Spinal cord (tissue), 10 donors: ENCODE measurements around the gene RIMBP3C. TPM values are rescaled to one million over a fixed set of nuclear protein-coding genes. Genes with fewer than 3 reads are reported as not detected.
"Not testable (repeated sequence)": the region's sequence is repeated elsewhere in the genome, so short reads cannot be mapped to it uniquely, and the experiment has no call there.

Experiments used
- DNase-seq, 6 donors: peaks; one replicate each; pipeline versions ENCODE4 v3.0.0 to v3.0.0-alpha.2; 2013 to 2015; ENCODE audit warnings: low spot score in 6 of 6, low read depth in 4 of 6
- H3K27ac ChIP-seq: one replicate; pipeline ENCODE4 v1.5.1; 2013; ENCODE audit warnings: low read depth, low read length, control low read depth
- H3K27me3 ChIP-seq: one replicate; pipeline ENCODE4 v1.6.1; 2013; ENCODE audit warnings: low read length; ENCODE audit not compliant: control insufficient read depth, insufficient read depth
- H3K36me3 ChIP-seq: one replicate; pipeline ENCODE4 v1.6.1; 2013; ENCODE audit warnings: low read length; ENCODE audit not compliant: control insufficient read depth, insufficient read depth
- H3K4me1 ChIP-seq: one replicate; pipeline ENCODE4 v1.6.1; 2013; ENCODE audit warnings: low read length; ENCODE audit not compliant: control insufficient read depth, insufficient read depth
- H3K4me3 ChIP-seq: one replicate; pipeline ENCODE4 v1.5.1; 2013; ENCODE audit warnings: low read depth, low read length, control low read depth
- H3K9me3 ChIP-seq: one replicate; pipeline ENCODE4 v1.6.1; 2013; ENCODE audit warnings: low read length; ENCODE audit not compliant: control insufficient read depth, insufficient read depth
- WGBS: methylation state at CpG from one replicate; pipeline ENCODE4 v1.1.5; 2013; ENCODE audit warnings: missing lambda C conversion rate; ENCODE audit not compliant: insufficient coverage; 5-methylcytosine and 5-hydroxymethylcytosine counted together
- polyA plus RNA-seq, 2 donors: library from polyadenylated mRNA; unstranded; fragments of 120-200 nt; gene quantifications; one replicate each; pipeline ENCODE4 v1.2.1, GENCODE V29; 2013; ENCODE audit not compliant: insufficient read length in 2 of 2
- total RNA-seq, 2 donors: library from RNA; depleted of rRNA in 1 of 2; stranded (reverse); fragments of 120-200 nt in 1 of 2; fragments of >200 nt in 1 of 2; gene quantifications; one replicate each; pipeline versions ENCODE4 v1.2.3 to v1.2.4, GENCODE V29; 2013 to 2014
- donor health status: healthy.

RIMBP3C gene
- total and polyA plus RNA-seq, 4 donors: 0.30 to 0.83 (median 0.54) TPM

DNA sequence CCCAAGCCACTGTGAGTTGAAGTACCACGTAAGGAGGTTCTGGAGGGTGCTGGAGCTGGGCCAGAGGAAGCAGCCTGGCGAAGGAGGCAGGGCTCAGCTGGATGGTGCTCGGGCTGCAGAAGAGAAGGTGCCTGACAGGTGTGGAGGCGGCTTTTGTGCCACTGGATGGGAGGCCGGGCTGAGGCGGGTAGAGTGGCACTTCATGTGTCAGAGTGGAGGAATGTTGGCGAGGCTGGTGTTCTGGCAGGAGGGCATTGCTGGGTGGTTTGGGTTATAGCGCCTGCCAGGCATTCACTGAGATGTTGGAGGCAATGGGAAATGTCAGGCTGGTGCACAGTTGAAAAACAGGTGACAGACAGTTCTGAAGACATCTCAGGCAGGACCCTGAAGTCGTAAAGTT, 40.4 kb upstream of the RIMBP3C start:
- Histone ChIP-seq H3K27ac (no peak overlapping the region), H3K36me3 (peaks cover 44% of the 10 kb centered on the region), H3K4me3 (no peak overlapping the region), H3K27me3 (no peaks in the 10 kb centered on the region), H3K9me3 (no peaks in the 10 kb centered on the region), H3K4me1 (peaks cover 26% of the 10 kb centered on the region)
- DNase-seq: no peak
- 77% methylated on average over 8 of the region's 9 CpGs for WGBS

DNA sequence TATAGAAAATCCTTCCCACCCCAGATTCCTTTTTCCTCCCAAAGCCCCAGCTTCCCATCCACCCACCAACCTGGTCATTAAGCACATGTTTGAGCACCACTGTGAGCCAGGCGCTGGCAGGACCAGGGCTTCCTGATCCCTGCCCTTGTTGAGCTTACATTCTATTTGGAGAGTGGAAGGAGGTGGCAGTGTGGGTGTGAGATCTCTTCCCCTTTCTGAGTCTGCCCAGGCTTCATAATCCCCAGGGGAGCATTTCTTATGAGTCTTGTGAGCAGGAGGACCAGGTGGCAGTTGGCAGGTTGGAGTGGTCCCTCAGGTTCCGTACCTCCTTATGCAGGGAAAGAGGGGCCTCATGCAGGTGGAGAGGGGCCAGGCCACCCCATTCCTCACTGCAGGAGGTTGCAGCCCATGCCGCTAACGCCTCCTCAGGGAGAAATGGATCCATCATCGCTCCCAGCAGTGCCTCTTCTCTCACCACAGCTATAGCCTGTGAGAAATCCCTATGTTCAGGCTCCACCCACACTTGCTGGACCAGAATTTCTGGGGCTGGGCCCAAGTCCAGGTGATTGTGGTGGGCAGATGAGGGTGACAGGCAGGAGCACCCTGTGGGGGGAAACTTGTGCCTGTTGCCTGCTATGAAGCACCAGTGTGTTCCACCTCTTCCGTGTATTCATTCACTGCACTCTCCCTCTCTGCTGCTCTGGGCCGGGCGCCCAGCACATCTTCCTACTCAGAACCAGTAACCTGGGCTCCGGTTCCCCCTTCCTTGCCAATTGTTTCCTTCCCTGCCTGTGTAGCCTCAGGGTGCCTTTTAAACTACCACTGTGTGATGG, 39.8 kb upstream of the RIMBP3C start:
- Histone ChIP-seq H3K4me3 (no peak overlapping the region), H3K27me3 (no peaks in the 10 kb centered on the region), H3K4me1 (peaks cover 26% of the 10 kb centered on the region), H3K36me3 (peaks cover 38% of the 10 kb centered on the region), H3K9me3 (no peaks in the 10 kb centered on the region), H3K27ac (no peak overlapping the region)
- 78% methylated on average over 2 of the region's 9 CpGs for WGBS
- DNase-seq: no peak

DNA sequence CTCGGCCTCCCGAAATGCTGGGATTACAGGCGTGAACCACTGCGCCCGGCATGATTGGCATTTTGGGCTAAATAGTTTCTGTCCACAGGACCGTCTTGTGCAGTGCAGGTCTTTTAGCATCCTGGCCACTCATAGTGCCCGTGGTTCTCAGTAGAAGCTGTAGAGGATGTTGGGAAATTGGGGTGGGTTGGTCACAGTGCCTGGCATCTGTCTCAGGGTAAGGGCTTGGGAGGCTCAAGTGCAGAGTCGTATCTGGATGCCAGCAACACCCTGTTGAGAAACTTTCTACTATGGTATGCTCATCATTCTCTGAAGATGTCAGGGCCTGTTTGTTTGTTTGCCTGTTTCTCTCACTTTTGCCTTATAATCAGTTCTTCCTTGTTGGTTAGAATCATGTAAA, 38.1 kb upstream of the RIMBP3C start:
- 93% methylated on average over 8 of the region's 8 CpGs for WGBS
- peaks cover 27% of the 10 kb centered on the region for H3K36me3 ChIP-seq
- H3K9me3 ChIP-seq: no peaks in the 10 kb centered on the region

DNA sequence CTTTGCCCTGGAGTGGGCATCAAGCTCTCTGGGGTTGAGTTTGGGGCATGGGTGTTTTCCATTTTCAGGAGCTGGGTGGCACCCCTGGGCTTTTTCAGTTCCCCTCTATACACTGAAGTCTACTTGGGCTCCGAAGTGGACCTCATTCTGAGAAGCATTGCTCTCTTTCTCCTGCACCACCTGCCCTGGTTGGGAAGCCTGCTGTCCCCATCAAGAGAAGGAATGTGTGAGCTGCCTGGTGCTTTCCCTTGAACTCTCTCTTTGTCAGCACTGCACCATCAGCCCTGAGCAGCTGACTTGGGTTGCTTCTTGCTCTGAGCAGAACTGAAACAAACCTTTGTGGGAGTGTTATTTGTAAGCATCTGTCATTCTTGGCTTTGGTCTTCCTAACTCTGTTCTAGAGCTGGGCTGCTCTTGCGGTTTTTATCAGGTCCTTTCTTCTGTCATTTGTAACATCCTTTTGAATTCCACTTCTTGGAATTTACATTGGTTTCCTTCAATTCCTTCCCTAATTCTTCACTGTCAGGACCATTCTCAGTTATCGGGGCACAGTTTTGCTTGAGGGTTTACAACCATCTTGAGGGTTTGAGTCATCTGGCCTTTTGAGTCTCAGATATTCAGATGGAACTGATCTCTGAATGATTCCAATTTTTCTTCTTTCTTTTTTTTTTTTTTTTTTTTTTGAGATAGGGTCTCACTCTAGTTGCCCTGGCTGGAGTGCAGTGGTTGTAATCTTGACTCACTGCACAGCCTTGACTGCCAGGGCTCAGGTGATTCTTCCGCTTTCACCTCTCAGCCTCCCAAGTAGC, 36.7 kb upstream of the RIMBP3C start:
- no peaks in the 10 kb centered on the region for H3K9me3 ChIP-seq
- peak in 3 of 6 donors; percentile 4 to 56 (median 21) for DNase-seq
- WGBS: 83% methylated on average over 3 of the region's 4 CpGs
- peaks cover 16% of the 10 kb centered on the region for H3K36me3 ChIP-seq
- H3K4me1 ChIP-seq: peaks cover 20% of the 10 kb centered on the region
- no peak overlapping the region for H3K27ac ChIP-seq
- H3K27me3 ChIP-seq: no peaks in the 10 kb centered on the region
- H3K4me3 ChIP-seq: no peak overlapping the region

More for the DNA sequence above, 38.1 kb upstream of the RIMBP3C start:
- Histone ChIP-seq H3K27ac (no peak overlapping the region), H3K4me1 (peaks cover 20% of the 10 kb centered on the region), H3K27me3 (no peaks in the 10 kb centered on the region), H3K4me3 (no peak overlapping the region)
- DNase-seq: no peak

DNA sequence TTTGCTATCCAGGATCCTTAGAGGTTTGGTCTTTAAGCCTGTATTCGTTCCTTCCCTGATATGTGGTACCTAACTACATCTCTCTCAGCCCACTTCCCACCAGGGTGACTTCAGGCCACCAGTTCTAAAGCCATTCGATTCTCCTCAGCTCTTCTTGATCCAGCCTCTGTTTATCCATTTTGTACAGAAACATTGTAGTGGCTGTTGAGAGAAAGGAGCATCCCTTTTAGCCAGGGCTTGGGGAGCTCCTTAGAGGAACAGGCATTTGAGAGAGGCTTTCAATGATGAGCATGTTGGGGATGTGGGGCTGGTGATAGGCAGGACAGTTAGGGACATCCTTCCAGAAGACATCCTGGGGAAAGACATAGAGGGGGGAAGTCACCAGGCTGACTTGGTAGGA, 34.1 kb upstream of the RIMBP3C start:
- H3K4me1 ChIP-seq: peaks cover 15% of the 10 kb centered on the region
- no peak overlapping the region for H3K27ac ChIP-seq
- WGBS: no CpG with 5 or more reads among the region's 2 CpGs
- H3K27me3 ChIP-seq: no peaks in the 10 kb centered on the region
- H3K4me3 ChIP-seq: no peak overlapping the region
- DNase-seq: no peak
- peaks cover 3% of the 10 kb centered on the region for H3K36me3 ChIP-seq
- no peaks in the 10 kb centered on the region for H3K9me3 ChIP-seq

DNA sequence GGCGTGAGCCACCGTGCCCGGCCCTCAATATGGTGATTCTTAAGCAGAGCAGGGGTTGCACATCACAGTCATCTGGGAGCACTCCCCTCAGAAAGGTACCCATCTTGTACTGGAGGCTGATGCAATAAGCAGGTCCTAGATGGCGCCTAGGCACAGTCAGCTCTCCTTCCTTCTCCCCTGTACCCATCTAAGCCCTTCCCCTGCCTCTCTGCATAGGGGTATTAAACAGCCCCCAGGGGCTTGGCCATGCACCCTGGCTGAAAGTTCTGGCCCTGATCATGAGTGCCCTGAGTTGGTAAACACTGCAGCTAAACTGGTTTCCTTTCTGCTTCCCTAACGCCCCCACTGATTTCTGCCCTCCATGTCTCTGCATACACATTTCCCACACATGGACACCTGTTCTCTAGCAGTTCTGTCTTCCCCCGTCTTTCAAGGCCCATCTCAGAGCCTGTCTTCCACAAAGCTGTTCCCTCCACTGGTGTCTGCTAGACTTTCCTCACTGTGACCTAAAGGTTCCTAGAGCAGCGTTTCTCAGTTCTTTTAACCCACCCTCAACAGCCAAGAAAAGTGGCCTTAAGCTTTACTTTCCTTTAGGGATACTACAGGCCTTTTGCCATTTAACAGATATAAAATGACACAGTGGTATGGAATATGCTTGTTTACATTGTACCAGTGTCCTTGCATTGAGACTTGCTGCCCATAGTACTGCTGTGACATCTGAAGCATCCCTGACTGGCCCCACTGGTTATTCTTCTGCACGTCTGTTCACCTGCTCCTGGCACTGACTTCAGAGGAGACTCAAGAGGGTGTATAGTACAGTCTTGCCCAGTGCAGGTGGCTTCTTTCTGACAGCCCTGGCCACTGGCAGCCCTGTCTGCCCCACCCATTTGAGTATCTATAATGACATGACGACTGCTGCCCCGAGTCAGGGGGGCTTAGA, 31.8 kb upstream of the RIMBP3C start:
- peaks cover 6% of the 10 kb centered on the region for H3K36me3 ChIP-seq
- no peak for DNase-seq
- 78% methylated on average over 7 of the region's 10 CpGs for WGBS
- H3K27ac ChIP-seq: no peak overlapping the region
- H3K27me3 ChIP-seq: no peaks in the 10 kb centered on the region
- no peaks in the 10 kb centered on the region for H3K9me3 ChIP-seq
- no peak overlapping the region for H3K4me3 ChIP-seq
- peaks cover 15% of the 10 kb centered on the region for H3K4me1 ChIP-seq

DNA sequence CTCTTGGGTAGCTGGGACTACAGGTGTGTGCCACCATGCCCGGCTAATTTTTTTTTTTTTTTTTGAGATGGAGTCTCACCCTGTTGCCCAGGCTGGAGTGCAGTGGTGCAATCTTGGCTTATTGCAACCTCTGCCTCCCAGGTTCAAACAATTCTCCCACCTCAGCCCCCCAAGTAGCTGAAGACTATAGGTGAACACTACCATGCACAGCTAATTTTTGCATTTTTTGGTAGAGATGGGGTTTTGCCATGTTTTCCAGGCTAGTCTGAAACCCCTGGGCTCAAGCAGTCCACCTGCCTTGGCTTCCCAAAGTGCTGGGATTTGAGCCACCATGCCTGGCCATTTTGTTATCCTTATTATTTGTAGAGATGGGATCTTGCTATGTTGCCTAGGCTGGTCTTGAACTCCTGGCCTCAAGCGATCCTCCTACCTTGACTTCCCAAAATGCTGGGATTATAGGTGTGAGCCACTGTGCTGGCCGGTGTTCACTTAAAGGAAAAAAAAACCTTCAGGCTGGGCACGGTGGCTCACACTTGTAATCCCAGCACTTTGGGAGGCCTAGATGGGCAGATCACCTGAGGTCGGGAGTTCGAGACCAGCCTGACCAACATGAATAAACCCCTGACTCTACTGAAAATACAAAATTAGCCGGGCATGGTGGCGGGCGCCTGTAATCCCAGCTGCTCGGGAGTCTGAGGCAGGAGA, 29.9 kb upstream of the RIMBP3C start:
- not testable (repeated sequence) for H3K4me1 ChIP-seq, DNase-seq, H3K27ac ChIP-seq, H3K9me3 ChIP-seq, H3K36me3 ChIP-seq, H3K27me3 ChIP-seq, H3K4me3 ChIP-seq
- WGBS: 85% methylated on average over 4 of the region's 10 CpGs

DNA sequence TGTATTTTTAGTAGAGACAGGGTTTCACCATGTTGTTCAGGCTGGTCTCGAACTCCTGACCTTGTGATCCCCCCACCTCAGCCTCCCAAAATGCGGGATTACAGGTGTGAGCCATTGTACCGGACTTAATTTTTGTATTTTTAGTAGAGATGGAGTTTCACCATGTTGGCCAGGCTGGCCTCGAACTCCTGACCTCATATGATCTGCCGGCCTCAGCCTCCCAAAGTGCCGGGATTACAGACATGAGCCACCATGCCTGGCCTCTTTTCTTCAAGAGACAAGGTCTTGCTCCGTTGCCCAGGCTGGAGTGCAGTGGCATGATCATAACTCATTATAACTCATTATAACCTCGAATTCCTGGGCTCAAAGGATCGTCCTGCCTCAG, 29.4 kb upstream of the RIMBP3C start:
- H3K36me3 ChIP-seq, H3K27ac ChIP-seq, H3K4me3 ChIP-seq, DNase-seq, H3K9me3 ChIP-seq, H3K4me1 ChIP-seq, H3K27me3 ChIP-seq: not testable (repeated sequence)
- WGBS: 87% methylated on average over 7 of the region's 9 CpGs

DNA sequence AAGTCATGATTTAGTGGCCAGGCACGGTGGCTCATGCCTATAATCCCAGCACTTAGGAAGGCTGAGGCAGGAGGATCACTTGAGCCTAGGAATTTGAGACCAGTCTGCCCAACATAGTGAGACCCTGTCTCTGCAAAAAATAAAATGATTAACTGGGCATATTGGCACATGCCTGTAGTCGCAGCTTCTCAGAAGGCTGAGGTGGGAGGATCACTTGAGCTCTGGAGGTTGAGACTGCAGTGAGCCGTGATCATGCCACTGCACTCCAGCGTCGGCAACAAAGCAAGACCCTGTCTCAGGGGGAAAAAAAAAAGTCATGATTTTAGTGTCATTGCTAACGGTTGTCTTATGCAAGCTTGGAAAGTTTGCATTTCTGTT, 28.2 kb upstream of the RIMBP3C start:
- DNase-seq: no peak
- H3K4me3 ChIP-seq: no peak overlapping the region
- 82% methylated on average over 3 of the region's 6 CpGs for WGBS
- H3K27me3 ChIP-seq: no peaks in the 10 kb centered on the region
- H3K36me3 ChIP-seq: peaks cover 3% of the 10 kb centered on the region
- no peaks in the 10 kb centered on the region for H3K9me3 ChIP-seq
- peaks cover 6% of the 10 kb centered on the region for H3K4me1 ChIP-seq
- no peak overlapping the region for H3K27ac ChIP-seq
